ENCODE results near the gene SLC10A3. TPM values are rescaled to one million over a fixed set of nuclear protein-coding genes. Genes with fewer than 3 reads are reported as not detected.

SLC10A3 gene, protein sequence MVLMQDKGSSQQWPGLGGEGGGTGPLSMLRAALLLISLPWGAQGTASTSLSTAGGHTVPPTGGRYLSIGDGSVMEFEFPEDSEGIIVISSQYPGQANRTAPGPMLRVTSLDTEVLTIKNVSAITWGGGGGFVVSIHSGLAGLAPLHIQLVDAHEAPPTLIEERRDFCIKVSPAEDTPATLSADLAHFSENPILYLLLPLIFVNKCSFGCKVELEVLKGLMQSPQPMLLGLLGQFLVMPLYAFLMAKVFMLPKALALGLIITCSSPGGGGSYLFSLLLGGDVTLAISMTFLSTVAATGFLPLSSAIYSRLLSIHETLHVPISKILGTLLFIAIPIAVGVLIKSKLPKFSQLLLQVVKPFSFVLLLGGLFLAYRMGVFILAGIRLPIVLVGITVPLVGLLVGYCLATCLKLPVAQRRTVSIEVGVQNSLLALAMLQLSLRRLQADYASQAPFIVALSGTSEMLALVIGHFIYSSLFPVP
- 10 to 100 TPM in 3 of 8 experiments, 1 to 10 TPM in 5; 5.2 to 20.3 (median 9.8) TPM for total RNA-seq

DNA sequence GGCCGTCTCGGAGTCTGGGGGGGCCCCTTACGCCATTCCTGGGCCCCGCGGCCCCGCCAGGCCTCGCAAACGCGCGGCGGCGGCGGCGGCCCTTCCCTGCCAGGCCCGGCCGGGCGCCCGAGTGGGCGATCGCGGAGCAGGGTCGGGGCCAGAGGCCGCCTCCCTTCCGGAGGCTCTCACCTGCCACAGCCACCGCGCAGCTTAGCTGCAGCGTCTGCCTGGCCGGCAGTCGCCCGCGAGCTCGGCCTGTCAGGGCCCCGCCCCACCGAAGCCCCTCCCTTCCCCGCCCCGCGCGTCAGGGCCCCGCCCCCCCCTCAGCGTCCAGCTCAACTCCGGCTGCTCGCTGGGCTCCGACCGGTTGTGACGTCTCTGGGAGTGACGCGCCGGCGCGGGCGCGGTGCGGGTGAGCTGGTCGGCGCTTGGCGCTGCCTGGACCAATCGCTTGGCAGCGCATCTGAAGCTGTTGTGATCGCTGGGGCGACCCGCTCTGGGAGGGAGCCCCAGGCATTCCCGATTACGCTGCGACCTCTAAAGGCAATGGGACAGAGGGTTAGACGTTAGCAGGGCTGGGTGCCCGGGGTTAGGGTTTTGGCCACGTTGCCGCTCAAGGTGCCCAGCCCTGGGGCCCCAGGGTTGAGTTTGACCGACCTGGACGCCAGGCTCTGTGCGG lies at the start of gene SLC10A3:
TSS of gene SLC10A3 (minus strand) at position 216 of the 670 bp plus-strand sequence. CDS start 1,689 bp downstream, outside the sequence.
- 0% methylated on average over 3 to 4 of the region's 71 CpGs; no CpG with 5 or more reads in 8 of the 10 experiments for WGBS, 10 experiments
- ATAC-seq (replicated peaks in 6 of 8): peak; percentile 83 to 92 (median 86)

DNA sequence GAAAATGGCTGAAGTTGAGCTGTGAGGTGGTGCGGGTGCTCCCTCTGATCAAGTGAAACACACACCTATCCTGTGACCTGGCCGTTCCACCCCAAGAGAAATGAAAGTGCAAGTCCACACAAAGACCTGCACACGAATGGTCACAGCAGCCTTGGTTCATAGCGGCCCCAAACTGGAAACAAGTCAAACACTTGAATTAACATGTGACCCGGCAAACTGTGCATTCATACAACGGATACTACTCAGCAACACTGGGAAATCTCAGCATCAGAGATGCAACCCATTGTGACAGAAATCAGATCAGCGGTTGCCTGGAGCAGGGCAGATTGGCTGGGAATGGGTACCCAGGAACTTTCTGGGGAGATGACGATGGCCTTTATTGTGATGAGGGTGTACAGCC lies 48.6 kb upstream of the SLC10A3 start:
- H3K27ac ChIP-seq: peak overlapping the region in 1 of 2 donors; percentile 49
- ATAC-seq (replicated peaks in 6 of 8): peak in 4 of 8 experiments; percentile 16 to 25 (median 22)
- no peak overlapping the region for H3K4me3 ChIP-seq
- 67% methylated on average over 6 of the region's 8 CpGs; no CpG with 5 or more reads in 9 of the 10 experiments for WGBS, 10 experiments
- in situ Hi-C loops (cut with MboI; ENCODE audit: low pct_unique_long_range_greater_than_20kb in 2 of 9, low sequenced_read_pairs in 9 of 9, unreplicated experiment in 9 of 9): no loop called here
- H3K4me1 ChIP-seq (replicated peaks in 1 of 2): peaks cover 0 to 9% of the 10 kb centered on the region in 2 donors

More for the DNA sequence above, at the start of gene SLC10A3:
- peak within 1 kb of the TSS; percentile 51 to 97 (median 77) for H3K4me3 ChIP-seq
- H3K4me1 ChIP-seq (replicated peaks in 1 of 2): peaks cover 4 to 11% of the 10 kb centered on the region in 2 donors
- H3K27ac ChIP-seq: peak within 1 kb of the TSS; percentile 89
- in situ Hi-C loops (cut with MboI; ENCODE audit: low pct_unique_long_range_greater_than_20kb in 2 of 9, low sequenced_read_pairs in 9 of 9, unreplicated experiment in 9 of 9): no loop called here

DNA sequence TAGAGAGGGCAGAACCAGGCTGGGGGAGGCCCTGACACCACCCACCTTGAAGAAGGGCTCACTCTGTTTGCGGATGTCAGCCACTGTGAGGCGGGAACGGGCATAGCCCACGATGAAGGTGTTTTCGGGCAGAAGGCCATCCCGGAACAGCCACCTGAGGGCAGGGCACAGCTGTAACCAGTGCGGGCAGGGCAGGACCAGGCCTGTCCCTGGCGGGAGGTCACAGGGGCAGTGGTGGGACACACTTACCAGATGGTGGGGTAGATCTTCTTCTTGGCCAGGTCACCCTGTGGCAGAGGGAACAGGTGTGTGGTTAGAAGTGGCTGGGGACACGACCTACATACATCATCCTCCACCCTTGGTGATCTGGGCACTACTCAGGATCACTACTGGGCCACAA lies 45.5 kb upstream of the SLC10A3 start:
- H3K4me3 ChIP-seq: no peak overlapping the region
- peaks cover 0 to 9% of the 10 kb centered on the region in 2 donors for H3K4me1 ChIP-seq (replicated peaks in 1 of 2)
- ATAC-seq (replicated peaks in 6 of 8): no peak
- in situ Hi-C loops (cut with MboI; ENCODE audit: low pct_unique_long_range_greater_than_20kb in 2 of 9, low sequenced_read_pairs in 9 of 9, unreplicated experiment in 9 of 9): no loop called here
- H3K27ac ChIP-seq: no peak overlapping the region
- 40% methylated on average over 1 of the region's 9 CpGs; no CpG with 5 or more reads in 9 of the 10 experiments for WGBS, 10 experiments

DNA sequence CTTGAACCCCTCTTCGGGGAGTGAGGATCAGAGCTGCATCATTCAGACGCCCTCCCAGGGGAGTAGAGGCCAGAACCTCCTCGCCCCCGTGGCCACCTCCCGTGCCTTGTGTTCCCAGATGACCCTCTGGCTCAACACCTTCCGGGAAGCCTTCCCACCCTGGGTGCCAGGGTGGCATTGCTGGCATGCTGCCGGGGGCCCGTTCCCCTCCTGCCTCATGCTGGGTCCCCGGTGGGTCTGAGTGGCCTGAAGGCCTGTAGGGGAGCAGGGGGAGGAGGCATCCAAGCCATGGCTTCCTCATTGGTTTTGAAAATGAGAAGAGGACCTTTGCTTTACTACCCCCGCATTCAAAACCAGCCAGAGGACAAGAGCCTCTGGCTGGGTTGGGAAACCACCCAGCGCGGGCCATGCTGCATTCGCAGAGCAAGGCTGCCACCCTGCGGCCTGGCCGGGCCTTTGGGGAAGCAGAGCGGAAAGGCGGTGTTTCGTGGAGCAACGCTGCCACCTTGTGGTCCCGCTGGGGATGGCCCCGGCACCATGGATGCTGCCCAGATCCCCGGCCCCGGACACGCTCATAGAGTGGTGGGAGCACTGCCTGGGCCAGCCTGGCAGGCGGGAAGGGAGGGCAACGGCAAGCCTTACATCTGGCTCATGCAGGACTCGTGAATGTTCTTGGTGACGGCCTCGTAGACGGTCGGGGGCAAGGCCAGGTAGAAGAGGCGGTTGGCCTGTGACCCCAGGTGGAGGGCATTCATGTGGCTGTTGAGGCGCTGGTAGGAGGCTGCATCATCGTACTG lies 44.3 kb upstream of the SLC10A3 start:
- Histone ChIP-seq H3K4me1 (replicated peaks in 1 of 2) (peaks cover 0 to 9% of the 10 kb centered on the region in 2 donors), H3K27ac (no peak overlapping the region), H3K4me3 (peak overlapping the region in 1 of 5 donors; percentile 15)
- peak; percentile 90 to 98 (median 93) for ATAC-seq (replicated peaks in 6 of 8)
- in situ Hi-C loops (cut with MboI; ENCODE audit: low pct_unique_long_range_greater_than_20kb in 2 of 9, low sequenced_read_pairs in 9 of 9, unreplicated experiment in 9 of 9): no loop called here
- 0 to 20% (median 14%) methylated on average over 1 to 7 of the region's 34 CpGs; no CpG with 5 or more reads in 7 of the 10 experiments for WGBS, 10 experiments

DNA sequence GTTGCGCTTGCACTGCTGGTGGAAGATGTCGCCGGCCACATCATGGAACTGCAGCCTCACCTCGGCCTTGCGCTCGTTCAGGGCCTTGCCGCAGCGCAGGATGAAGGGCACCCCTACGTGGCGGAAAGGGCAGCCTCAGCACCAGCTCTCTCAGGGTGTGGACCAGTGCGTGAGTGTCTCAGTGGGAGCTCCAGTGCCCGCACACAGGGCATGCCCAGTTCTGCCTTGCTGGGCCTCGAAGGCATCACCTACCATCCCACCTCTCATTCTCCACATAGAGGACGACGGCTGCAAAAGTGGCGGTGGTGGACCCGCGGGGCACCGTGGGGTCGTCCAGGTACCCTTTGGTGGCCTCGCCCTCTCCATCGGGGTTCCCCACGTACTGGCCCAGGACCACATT lies 42.3 kb upstream of the SLC10A3 start:
- H3K27ac ChIP-seq: no peak overlapping the region
- 83 to 97% methylated on average over 6 to 8 of the region's 23 CpGs; no CpG with 5 or more reads in 8 of the 10 experiments for WGBS, 10 experiments
- no peak overlapping the region for H3K4me3 ChIP-seq
- in situ Hi-C loops (cut with MboI; ENCODE audit: low pct_unique_long_range_greater_than_20kb in 2 of 9, low sequenced_read_pairs in 9 of 9, unreplicated experiment in 9 of 9): no loop called here
- no peak for ATAC-seq (replicated peaks in 6 of 8)
- H3K4me1 ChIP-seq (replicated peaks in 1 of 2): peaks cover under 1 to 2% of the 10 kb centered on the region in 2 donors

DNA sequence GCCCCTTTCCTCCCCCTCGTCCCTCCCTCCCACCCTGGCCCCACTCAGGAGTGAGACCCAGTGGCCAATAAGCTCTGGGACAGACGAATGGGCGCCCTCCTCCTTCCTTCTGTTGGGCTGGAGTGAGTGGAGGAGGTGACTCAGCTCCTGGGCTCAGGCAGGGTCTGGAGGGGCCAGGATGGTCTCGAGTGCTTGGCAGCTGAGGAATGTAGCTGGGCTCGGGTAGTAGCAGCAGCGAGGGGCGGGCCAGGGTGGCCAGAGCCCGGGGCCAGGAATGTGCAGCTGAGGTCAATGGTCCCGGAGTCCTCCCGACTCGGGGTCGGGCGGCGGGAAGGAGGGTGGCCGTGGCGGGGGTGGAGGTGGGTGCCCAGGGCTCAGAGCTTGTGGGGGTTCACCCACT lies 41.2 kb upstream of the SLC10A3 start:
- in situ Hi-C loops (cut with MboI; ENCODE audit: low pct_unique_long_range_greater_than_20kb in 2 of 9, low sequenced_read_pairs in 9 of 9, unreplicated experiment in 9 of 9): no loop called here
- ATAC-seq (replicated peaks in 6 of 8): no peak
- Histone ChIP-seq H3K4me3 (no peak overlapping the region), H3K4me1 (replicated peaks in 1 of 2) (peaks cover 9 to 11% of the 10 kb centered on the region in 2 donors), H3K27ac (no peak overlapping the region)
- no CpG with 5 or more reads among the region's 16 CpGs for WGBS, 10 experiments

DNA sequence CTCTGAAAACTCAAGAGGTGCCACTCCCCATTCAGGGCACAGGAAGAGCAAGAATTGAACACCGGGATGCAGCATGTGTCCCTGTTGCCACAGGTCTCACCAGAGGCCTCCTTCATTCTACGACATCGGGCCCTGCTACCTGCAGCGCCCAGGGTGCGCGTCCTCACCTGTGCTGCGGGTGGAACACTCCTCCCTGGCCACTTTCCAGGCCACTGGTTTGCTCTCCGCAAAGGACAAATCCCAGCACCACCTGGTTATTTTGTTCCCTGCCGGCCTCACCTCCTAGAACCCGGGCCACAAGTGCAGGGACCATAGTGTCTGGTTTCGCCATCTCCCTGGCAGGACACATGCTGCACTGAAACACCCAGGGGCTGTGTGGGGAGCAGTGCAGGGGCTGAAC lies 39.9 kb upstream of the SLC10A3 start:
- Histone ChIP-seq H3K4me3 (no peak overlapping the region), H3K4me1 (replicated peaks in 1 of 2) (peaks cover 11% of the 10 kb centered on the region in 2 donors), H3K27ac (no peak overlapping the region)
- in situ Hi-C loops (cut with MboI; ENCODE audit: low pct_unique_long_range_greater_than_20kb in 2 of 9, low sequenced_read_pairs in 9 of 9, unreplicated experiment in 9 of 9): no loop called here
- ATAC-seq (replicated peaks in 6 of 8): no peak
- WGBS, 10 experiments: 40% methylated on average over 1 of the region's 11 CpGs; no CpG with 5 or more reads in 9 of the 10 experiments

DNA sequence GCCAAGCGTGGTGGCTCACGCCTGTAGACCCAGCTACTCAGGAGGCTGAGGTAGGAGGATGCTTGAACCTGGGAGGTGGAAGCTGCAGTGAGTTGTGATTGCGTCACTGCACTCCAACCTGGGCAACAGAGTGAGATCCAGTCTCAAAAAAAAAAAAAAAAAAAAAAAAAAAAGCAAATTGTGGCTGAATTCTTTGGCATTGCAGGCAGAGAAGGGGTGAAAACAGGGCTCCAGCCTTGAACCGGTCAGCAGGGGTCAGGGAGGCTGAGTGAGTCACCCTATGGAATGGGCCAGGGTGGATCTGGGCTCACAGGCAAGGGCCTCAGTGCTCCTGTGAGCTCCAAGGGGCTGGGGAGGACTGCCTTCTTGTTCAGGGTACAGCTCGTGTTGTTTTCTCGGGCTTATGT lies 38.8 kb upstream of the SLC10A3 start:
- WGBS, 10 experiments: 20 to 100% (median 67%) methylated on average over 1 to 4 of the region's 6 CpGs; no CpG with 5 or more reads in 6 of the 10 experiments
- in situ Hi-C loops (cut with MboI; ENCODE audit: low pct_unique_long_range_greater_than_20kb in 2 of 9, low sequenced_read_pairs in 9 of 9, unreplicated experiment in 9 of 9): no loop called here

DNA sequence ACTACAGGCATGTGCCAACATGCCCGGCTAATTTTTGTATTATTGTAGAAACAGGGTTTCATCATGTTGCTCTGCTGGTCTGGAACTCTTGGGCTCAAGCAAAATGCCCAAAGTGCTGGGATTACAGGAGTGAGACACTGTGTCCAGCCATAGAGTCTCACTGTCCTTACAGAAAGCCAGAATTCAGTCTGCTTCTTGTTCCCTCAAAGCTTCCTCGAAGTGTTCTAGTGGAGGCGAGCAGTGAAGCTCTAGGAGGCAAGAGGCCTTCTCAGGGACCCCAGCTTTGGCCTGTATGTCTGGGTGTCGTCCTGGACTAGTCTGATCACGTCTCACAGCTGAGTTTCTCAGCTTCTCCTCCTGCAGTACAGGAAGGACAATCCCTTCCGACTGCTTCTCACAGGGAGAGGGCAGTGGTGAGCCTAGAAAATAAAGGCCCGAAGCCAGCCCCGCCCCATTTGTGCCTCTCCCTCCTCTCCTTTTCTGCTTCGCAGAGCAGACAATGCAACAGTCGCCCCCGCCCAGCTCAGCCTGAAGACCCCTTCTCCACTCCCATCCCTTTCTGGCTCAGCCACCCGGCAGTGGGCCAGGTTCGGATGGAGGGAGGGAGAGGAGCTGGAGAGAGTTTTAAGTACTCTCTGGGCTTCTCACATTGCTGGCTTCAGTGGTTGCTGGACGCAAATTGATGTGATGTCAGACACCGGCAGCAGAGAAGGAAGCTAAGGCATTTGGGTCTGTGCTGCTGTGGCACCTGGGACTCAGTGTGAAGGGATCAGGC lies 36.7 kb upstream of the SLC10A3 start:
- peaks cover 9 to 11% of the 10 kb centered on the region in 2 donors for H3K4me1 ChIP-seq (replicated peaks in 1 of 2)
- H3K27ac ChIP-seq: peak overlapping the region; percentile 88 to 90
- 32% methylated on average over 3 of the region's 15 CpGs; no CpG with 5 or more reads in 9 of the 10 experiments for WGBS, 10 experiments
- H3K4me3 ChIP-seq: peak overlapping the region; percentile 13 to 36 (median 23)
- in situ Hi-C loops (cut with MboI; ENCODE audit: low pct_unique_long_range_greater_than_20kb in 2 of 9, low sequenced_read_pairs in 9 of 9, unreplicated experiment in 9 of 9): no loop called here
- ATAC-seq (replicated peaks in 6 of 8): peak; percentile 88 to 95 (median 95)

More for the DNA sequence above, 38.8 kb upstream of the SLC10A3 start:
- no peak overlapping the region for H3K4me3 ChIP-seq
- H3K4me1 ChIP-seq (replicated peaks in 1 of 2): peaks cover 9 to 11% of the 10 kb centered on the region in 2 donors
- ATAC-seq (replicated peaks in 6 of 8): peak in 2 of 8 experiments; percentile 5 to 6
- no peak overlapping the region for H3K27ac ChIP-seq

DNA sequence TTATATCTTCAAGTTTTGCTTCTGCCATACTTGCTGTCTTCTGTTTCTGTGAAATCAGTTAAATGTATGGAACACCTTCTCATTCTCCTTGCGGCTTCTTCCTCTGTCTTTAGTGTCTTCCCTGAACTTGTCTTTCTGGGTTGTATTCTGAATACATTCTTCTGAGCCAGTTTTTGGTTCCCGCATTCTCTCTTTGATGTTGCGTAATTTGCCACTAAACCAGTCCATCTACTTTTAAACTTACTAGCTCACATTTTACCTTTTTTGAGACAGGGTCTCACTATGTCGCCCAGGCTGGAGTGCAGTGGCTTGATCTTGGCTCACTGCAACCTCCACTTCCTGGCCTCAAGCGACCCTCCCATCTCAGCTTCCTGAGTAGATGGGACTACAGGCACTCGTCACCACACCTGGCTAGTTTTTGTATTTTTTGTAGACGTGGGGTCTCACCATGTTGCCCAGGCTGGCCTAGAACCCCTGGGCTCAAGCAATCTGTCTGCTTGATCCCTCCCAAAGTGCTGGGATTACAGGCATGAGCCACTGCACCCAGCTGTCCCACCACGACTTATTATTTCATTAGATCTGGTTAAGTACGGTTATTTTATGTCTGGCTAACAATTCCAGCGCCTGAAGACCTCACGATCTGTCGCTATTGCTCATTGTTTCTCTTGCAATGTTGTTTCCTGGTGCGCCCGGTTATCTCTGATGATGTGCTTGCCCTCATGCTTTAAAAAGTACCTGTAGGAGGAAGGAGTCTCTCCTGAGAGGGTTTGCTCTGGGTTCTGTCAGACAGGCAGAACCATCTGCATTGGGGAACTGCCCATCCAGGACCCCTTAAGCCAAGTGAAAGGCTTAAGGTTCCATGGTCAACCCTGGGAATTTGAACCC lies 35.4 kb upstream of the SLC10A3 start:
- H3K4me1 ChIP-seq (replicated peaks in 1 of 2): peaks cover 9 to 11% of the 10 kb centered on the region in 2 donors
- in situ Hi-C loops (cut with MboI; ENCODE audit: low pct_unique_long_range_greater_than_20kb in 2 of 9, low sequenced_read_pairs in 9 of 9, unreplicated experiment in 9 of 9): no loop called here
- no peak overlapping the region for H3K27ac ChIP-seq
- ATAC-seq (replicated peaks in 6 of 8): no peak
- WGBS, 10 experiments: 45 to 100% (median 95%) methylated on average over 1 to 8 of the region's 14 CpGs; no CpG with 5 or more reads in 3 of the 10 experiments
- no peak overlapping the region for H3K4me3 ChIP-seq

DNA sequence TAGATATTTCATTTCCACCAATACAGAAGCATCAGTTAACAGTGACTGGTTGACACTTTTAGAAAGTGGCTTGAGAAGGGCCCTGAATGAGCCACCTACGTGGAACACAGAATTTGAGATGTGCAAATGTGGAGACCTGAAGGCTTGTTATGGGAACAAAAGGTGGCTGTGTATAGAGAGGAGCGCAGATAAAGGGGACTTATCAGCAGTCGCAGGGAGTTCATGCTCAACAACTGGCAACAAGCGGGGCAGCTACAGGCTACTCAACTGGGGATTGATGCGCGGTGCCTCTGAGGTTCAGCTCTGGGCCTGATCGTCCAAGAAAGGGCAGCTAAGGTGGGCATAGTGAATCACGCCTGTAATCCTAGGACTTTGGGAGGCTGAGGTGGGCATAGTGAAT lies 29.0 kb upstream of the SLC10A3 start:
- Histone ChIP-seq H3K4me3 (no peak overlapping the region), H3K4me1 (replicated peaks in 1 of 2) (peaks cover 11 to 22% of the 10 kb centered on the region in 2 donors), H3K27ac (no peak overlapping the region)
- in situ Hi-C loops (cut with MboI; ENCODE audit: low pct_unique_long_range_greater_than_20kb in 2 of 9, low sequenced_read_pairs in 9 of 9, unreplicated experiment in 9 of 9): no loop called here
- 60 to 94% (median 75%) methylated on average over 1 to 4 of the region's 8 CpGs; no CpG with 5 or more reads in 7 of the 10 experiments for WGBS, 10 experiments
- ATAC-seq (replicated peaks in 6 of 8): no peak

Measured in motor neuron (in vitro differentiated cells).